SK-N-SH treated with all-trans-retinoic acid at 6 μM for 48 hours (cell line): ENCODE results near the gene ISOC2.

Experiments used
- ARNTL ChIP-seq: fragments of 450-650 bp; formaldehyde crosslinking; IDR thresholded peaks from 2 replicates; pipeline ENCODE4 v1.5.0; 2020; ENCODE audit warnings: low read depth, mild to moderate bottlenecking, moderate library complexity, borderline replicate concordance
- CREB5 ChIP-seq: fragments of 250-450 bp; sonication (Bioruptor Pico); IDR thresholded peaks from 2 replicates; pipeline ENCODE4 v1.5.1; 2020; ENCODE audit warnings: low read depth, mild to moderate bottlenecking, moderate library complexity
- ESRRG ChIP-seq: fragments of 250-450 bp; sonication (Bioruptor Pico); IDR thresholded peaks from 2 replicates; pipeline ENCODE4 v1.6.1; 2021; ENCODE audit warnings: mild to moderate bottlenecking
- GLIS3 ChIP-seq: fragments of 250-450 bp; sonication (Bioruptor Pico); IDR thresholded peaks from 2 replicates; pipeline ENCODE4 v1.5.0; 2020; ENCODE audit warnings: mild to moderate bottlenecking, moderate library complexity
- RARB ChIP-seq: fragments of 250-450 bp; sonication (Bioruptor Pico); IDR thresholded peaks from 2 replicates; pipeline ENCODE4 v1.8.0; 2021; ENCODE audit warnings: mild to moderate bottlenecking, moderate library complexity
- ZFP3 ChIP-seq: fragments of 250-450 bp; sonication (Bioruptor Pico); IDR thresholded peaks from 2 replicates; pipeline ENCODE4 v1.5.0; 2020; ENCODE audit warnings: mild to moderate bottlenecking, moderate library complexity
- ZFP30 ChIP-seq: fragments of 450-650 bp; formaldehyde crosslinking; IDR thresholded peaks from 2 replicates; pipeline ENCODE4 v1.5.0; 2022; ENCODE audit warnings: mild to moderate bottlenecking, moderate library complexity
- ZNF565 ChIP-seq: fragments of 450-650 bp; formaldehyde crosslinking; conservative IDR thresholded peaks from 2 replicates; pipeline ENCODE4 v1.5.0; 2020; ENCODE audit warnings: low read depth, mild to moderate bottlenecking, moderate library complexity

GRCh38 chr19:55419624-55420236 is 41.7 kb downstream of the ISOC2 start:
- TF ChIP-seq ZNF565 = no peak
- no peak for TF ChIP-seq GLIS3 (CRISPR knock-in tag)
- no peak for TF ChIP-seq RARB (CRISPR knock-in tag)
- TF ChIP-seq ZFP30 (CRISPR knock-in tag) = no peak
- no peak for TF ChIP-seq CREB5
- TF ChIP-seq ARNTL (CRISPR knock-in tag) = no peak
- no peak for TF ChIP-seq ZFP3
- TF ChIP-seq ESRRG (CRISPR knock-in tag) = no peak
